KMS-11 (cell line): ENCODE measurements around the gene DARS1.

Experiments used
- H2AFZ ChIP-seq: fragments of 200-600 bp; sonication (generic); 2 replicates; pipeline ENCODE4 v1.6.1; 2016; ENCODE audit warnings: antibody characterized with exemption, mixed run types, low read depth
- H3K27ac ChIP-seq: fragments of 200-600 bp; sonication (generic); 2 replicates; pipeline ENCODE4 v1.6.1; 2016; ENCODE audit warnings: mild to moderate bottlenecking, mixed run types
- H3K27me3 ChIP-seq: fragments of 200-600 bp; sonication (generic); 2 replicates; pipeline ENCODE4 v1.6.1; 2017; ENCODE audit warnings: mild to moderate bottlenecking, low read depth, mixed run types, moderate library complexity; ENCODE audit not compliant: insufficient read depth
- H3K36me3 ChIP-seq: fragments of 200-600 bp; sonication (generic); 2 replicates; pipeline ENCODE4 v1.6.1; 2017; ENCODE audit warnings: mild to moderate bottlenecking, mixed run types; ENCODE audit not compliant: insufficient read depth
- H3K4me1 ChIP-seq: fragments of 200-600 bp; sonication (generic); 2 replicates; pipeline ENCODE4 v1.6.1; 2016; ENCODE audit warnings: mild to moderate bottlenecking, low read depth, mixed run types; ENCODE audit not compliant: poor library complexity, severe bottlenecking
- H3K4me2 ChIP-seq: fragments of 200-600 bp; sonication (generic); 2 replicates; pipeline ENCODE4 v1.7.0; 2016; ENCODE audit warnings: mild to moderate bottlenecking, mixed run types
- H3K4me3 ChIP-seq: fragments of 200-600 bp; sonication (generic); IDR thresholded peaks from 2 replicates; pipeline ENCODE4 v1.6.1; 2017; ENCODE audit warnings: low read depth, low read length, mixed read lengths; ENCODE audit not compliant: insufficient read depth
- H3K79me2 ChIP-seq: fragments of 200-600 bp; sonication (generic); 2 replicates; pipeline ENCODE4 v1.6.1; 2016; ENCODE audit warnings: low read depth, mixed run types; ENCODE audit not compliant: insufficient read depth
- H3K9ac ChIP-seq: fragments of 200-600 bp; sonication (generic); 2 replicates; pipeline ENCODE4 v1.6.1; 2016; ENCODE audit warnings: mild to moderate bottlenecking, mixed run types
- H4K20me1 ChIP-seq: fragments of 200-600 bp; sonication (generic); 2 replicates; pipeline ENCODE4 v1.6.1; 2016; ENCODE audit warnings: mild to moderate bottlenecking, mixed run types; ENCODE audit not compliant: insufficient read depth
- TF ChIP-seq, protein P1 (sequence below): fragments of 200-600 bp; sonication (generic); conservative IDR thresholded peaks from 2 replicates; pipeline ENCODE4 v1.6.1; 2017; ENCODE audit warnings: low read depth, mild to moderate bottlenecking, antibody characterized with exemption, low read length, moderate library complexity, mixed read lengths

Gene DARS1

DNA sequence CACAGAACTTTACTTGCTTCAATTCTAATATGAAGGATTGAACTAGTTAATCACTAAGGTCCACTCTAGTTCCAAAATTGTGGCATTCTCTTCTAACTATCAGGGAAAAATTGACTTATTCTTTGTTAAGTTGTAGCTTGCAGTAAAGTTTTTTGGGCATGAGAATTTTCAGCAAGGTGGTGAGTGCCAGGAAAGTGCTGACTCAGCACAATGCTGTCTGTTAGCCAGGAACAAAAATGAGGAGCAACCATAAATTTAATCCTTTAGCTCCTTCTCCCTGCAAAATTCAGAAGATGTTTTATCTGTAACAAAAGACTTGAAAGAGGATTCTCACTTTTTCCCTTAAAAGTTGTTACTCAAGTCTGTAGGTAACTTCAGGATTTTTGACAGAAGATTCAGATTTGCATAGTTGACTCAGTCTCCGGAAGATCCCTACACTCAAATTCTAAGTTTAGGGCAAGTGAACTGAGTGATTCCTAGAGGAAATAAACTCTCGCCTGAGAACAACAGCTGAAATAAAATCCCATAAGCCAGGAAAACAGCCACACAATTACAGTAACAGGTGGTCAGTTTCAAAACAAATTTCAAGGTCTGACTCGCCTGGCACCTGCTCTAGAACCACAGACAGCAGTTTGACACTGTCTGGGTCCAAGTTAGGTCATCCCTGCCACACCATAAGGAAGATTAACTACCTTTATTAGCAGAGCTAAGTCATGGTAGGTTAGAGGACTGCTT, 20.2 kb upstream of the DARS1 start:
- TF ChIP-seq, protein P1, sequence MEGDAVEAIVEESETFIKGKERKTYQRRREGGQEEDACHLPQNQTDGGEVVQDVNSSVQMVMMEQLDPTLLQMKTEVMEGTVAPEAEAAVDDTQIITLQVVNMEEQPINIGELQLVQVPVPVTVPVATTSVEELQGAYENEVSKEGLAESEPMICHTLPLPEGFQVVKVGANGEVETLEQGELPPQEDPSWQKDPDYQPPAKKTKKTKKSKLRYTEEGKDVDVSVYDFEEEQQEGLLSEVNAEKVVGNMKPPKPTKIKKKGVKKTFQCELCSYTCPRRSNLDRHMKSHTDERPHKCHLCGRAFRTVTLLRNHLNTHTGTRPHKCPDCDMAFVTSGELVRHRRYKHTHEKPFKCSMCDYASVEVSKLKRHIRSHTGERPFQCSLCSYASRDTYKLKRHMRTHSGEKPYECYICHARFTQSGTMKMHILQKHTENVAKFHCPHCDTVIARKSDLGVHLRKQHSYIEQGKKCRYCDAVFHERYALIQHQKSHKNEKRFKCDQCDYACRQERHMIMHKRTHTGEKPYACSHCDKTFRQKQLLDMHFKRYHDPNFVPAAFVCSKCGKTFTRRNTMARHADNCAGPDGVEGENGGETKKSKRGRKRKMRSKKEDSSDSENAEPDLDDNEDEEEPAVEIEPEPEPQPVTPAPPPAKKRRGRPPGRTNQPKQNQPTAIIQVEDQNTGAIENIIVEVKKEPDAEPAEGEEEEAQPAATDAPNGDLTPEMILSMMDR: no peak
- Histone ChIP-seq H2AFZ (no peak overlapping the region), H3K79me2 (no peaks in the 10 kb centered on the region), H3K4me1 (peaks cover 38% of the 10 kb centered on the region), H3K4me2 (peak overlapping the region; percentile 71), H4K20me1 (no peaks in the 10 kb centered on the region), H3K9ac (no peak overlapping the region), H3K36me3 (no peaks in the 10 kb centered on the region), H3K27ac (peak overlapping the region; percentile 30; the same call in 1 of the 2 replicates), H3K4me3 (no peak overlapping the region), H3K27me3 (no peaks in the 10 kb centered on the region)

DNA sequence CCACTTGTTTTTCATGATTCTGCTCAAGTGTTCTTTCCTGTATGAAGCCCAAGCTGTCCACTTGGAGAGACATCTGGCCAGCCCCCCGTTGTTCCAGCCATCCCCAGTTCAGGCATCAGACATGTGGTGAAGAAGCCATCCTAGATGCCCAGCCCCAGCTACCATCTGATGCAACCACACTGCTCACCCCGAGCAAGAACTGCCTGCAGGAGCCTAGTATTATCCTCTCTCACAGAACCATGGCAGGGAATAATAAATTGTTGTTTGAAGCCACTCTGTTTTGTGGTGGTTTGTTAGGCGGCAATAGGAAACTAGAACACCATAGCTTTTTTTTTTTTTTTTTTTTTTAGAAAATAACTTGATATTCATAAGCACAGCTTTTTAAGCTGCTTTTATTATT, 19.5 kb upstream of the DARS1 start:
- peaks cover 38% of the 10 kb centered on the region for H3K4me1 ChIP-seq
- no peak overlapping the region for H3K9ac ChIP-seq
- H3K27ac ChIP-seq: no peak overlapping the region
- no peaks in the 10 kb centered on the region for H3K79me2 ChIP-seq
- TF ChIP-seq, protein P1: no peak
- H3K4me2 ChIP-seq: peak overlapping the region; percentile 71; the same call in 1 of the 2 replicates
- no peaks in the 10 kb centered on the region for H3K36me3 ChIP-seq
- no peak overlapping the region for H3K4me3 ChIP-seq
- H2AFZ ChIP-seq: no peak overlapping the region
- no peaks in the 10 kb centered on the region for H4K20me1 ChIP-seq
- H3K27me3 ChIP-seq: no peaks in the 10 kb centered on the region

DNA sequence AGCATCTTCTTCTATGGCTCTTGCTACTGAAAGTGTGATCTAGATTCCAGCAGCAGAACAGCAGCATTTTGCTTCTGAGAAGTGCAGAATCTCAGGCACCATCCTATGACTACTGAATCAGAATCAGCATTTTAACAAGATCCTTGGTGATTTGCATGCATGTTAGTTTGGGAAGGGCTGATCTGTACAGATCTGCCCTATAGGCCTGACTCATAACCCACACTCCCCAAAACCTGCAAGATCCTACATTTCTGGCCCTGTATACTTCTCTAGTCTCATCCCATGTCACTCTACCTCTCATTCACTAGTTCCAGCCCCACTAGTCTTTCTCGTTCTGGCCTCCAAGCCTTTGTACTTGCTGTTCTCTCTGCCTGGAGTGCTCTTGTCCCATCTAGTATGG, 15.7 kb upstream of the DARS1 start:
- Histone ChIP-seq H3K27ac (no peak overlapping the region), H3K4me2 (no peak overlapping the region), H3K27me3 (no peaks in the 10 kb centered on the region), H3K9ac (no peak overlapping the region), H4K20me1 (no peaks in the 10 kb centered on the region), H2AFZ (no peak overlapping the region), H3K4me1 (peaks cover 15% of the 10 kb centered on the region), H3K4me3 (no peak overlapping the region), H3K36me3 (no peaks in the 10 kb centered on the region), H3K79me2 (no peaks in the 10 kb centered on the region)
- TF ChIP-seq, protein P1: no peak

DNA sequence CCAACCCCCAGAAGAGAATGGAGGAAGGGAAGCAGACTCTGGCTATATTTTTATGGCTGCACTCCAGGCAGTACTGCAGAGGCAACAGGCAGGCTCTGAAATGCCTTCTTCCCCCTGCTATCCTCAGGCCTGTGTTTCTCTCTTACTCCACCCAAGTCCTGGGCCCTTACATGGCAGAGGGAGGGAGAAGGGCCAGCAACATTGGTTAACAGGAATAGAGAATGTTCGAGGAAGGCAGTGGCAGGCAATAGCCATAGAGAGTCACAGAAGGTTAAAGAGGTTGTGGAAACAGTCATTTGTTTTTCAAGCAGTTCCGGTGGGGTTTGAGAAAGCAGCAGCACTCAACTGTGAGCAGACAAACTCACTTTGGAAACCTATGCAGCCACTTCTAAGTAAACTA, 15.1 kb upstream of the DARS1 start:
- Histone ChIP-seq H3K4me1 (peaks cover 8% of the 10 kb centered on the region), H3K9ac (no peak overlapping the region), H2AFZ (no peak overlapping the region), H3K27ac (no peak overlapping the region), H3K4me2 (no peak overlapping the region), H3K27me3 (no peaks in the 10 kb centered on the region), H3K36me3 (no peaks in the 10 kb centered on the region), H3K4me3 (no peak overlapping the region), H4K20me1 (no peaks in the 10 kb centered on the region), H3K79me2 (no peaks in the 10 kb centered on the region)
- TF ChIP-seq, protein P1: no peak
